Right atrium auricular region (tissue), 2 donors: ENCODE data around the gene PSMB4. TPM values are rescaled to one million over a fixed set of nuclear protein-coding genes. Genes with fewer than 3 reads are reported as not detected.

Experiments
- DNase-seq: peaks from one replicate; pipeline ENCODE4 v3.0.0-alpha.2; 2019; ENCODE audit warnings: low spot score
- H3K27ac ChIP-seq, 2 donors: fragments of 200-600 bp; sonication (generic); 1 replicate in 1 of 2; 2 replicates in 1 of 2; pipeline ENCODE4 v1.5.1; 2016 to 2019
- H3K27me3 ChIP-seq, 2 donors: fragments of 200-600 bp; sonication (generic); one replicate each; pipeline versions ENCODE4 v1.5.1 to v1.6.0; 2017 to 2019
- H3K36me3 ChIP-seq: fragments of 200-600 bp; sonication (generic); one replicate; pipeline ENCODE4 v1.5.1; 2016
- H3K4me1 ChIP-seq, 2 donors: fragments of 200-600 bp; sonication (generic); one replicate each; pipeline versions ENCODE4 v1.5.1 to v1.6.0; 2017 to 2019
- H3K4me3 ChIP-seq, 2 donors: fragments of 200-600 bp; sonication (generic); 1 replicate in 1 of 2; 2 replicates in 1 of 2; pipeline ENCODE4 v1.5.1; 2017 to 2019; ENCODE audit warnings: mild to moderate bottlenecking in 1 of 2, moderate library complexity in 1 of 2
- H3K9me3 ChIP-seq, 2 donors: fragments of 200-600 bp; sonication (generic); one replicate each; pipeline ENCODE4 v1.5.1; 2019
- CTCF ChIP-seq, 2 donors: fragments of 200-600 bp; sonication (generic); IDR thresholded peaks; one replicate each; pipeline ENCODE4 v1.5.1; 2019; ENCODE audit warnings: antibody characterized with exemption in 2 of 2
- total RNA-seq, 2 donors: library from RNA; depleted of rRNA; stranded (reverse); fragments of >200 nt; gene quantifications; one replicate each; pipeline ENCODE4 v1.1.0, GENCODE V29; 2016

The PSMB4 gene
- total RNA-seq, 2 donors from 2014 or later, result 179 to 204 TPM

DNA sequence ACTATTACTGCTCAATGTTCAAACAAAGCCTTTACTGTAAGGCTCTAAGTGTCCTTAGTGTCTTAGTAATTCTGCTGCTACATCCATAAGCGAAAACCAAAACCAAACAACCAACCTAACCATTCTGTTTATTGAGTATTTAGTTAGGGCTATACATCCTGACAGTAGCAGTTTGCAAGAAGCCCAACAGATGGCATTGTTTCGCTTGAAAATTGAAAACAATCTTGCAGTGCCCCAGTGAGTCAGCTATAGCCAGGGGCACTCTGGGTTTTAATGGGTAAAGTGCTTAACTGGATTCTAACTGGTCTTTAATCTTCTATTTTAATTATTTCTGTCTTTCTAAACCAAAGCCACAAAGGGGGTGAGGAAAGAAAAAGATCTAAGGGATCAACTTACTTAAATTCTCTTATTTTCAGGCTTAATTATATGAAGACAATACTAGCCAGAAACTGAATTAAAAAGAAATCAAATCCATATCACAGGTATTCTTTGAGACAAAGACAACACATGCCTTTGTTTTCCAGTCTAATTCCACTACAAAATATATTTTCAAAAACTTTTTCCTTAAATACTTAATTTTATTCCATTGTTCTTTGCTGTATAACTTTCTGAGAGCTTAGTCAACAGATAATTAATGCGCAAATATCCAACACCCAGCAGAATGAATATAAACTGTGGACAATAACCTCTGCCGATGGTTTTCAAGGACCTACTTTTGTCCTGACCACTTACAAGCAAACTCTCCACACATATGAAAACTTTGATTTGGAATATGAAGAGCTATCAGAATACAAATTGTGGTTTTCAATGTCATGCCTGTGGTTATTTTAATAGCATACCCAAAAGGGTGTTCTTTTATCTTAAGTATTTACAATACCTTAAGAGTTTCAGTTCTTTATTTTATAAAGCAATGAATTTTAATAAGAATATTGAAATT, 44.7 kb downstream of the PSMB4 start:
- Histone ChIP-seq H3K4me3 (no peak overlapping the region), H3K9me3 (no peaks in the 10 kb centered on the region), H3K27me3 (no peaks in the 10 kb centered on the region), H3K27ac (peak overlapping the region; percentile 11 to 20), H3K36me3 (no peaks in the 10 kb centered on the region), H3K4me1 (peaks cover 0 to 35% of the 10 kb centered on the region in 2 donors)
- peak; percentile 62 to 81 for TF ChIP-seq CTCF (IDR thresholded peaks at IDR 0.05)
- DNase-seq, result no peak

GRCh38 chr1:151444783-151445177, 45.4 kb downstream of the PSMB4 start:
- no peak for DNase-seq
- Histone ChIP-seq H3K27me3 (no peaks in the 10 kb centered on the region), H3K27ac (peak overlapping the region in 1 of 2 donors; percentile 20), H3K4me3 (no peak overlapping the region), H3K4me1 (peaks cover 0 to 35% of the 10 kb centered on the region in 2 donors), H3K36me3 (no peaks in the 10 kb centered on the region), H3K9me3 (no peaks in the 10 kb centered on the region)
- no peak for TF ChIP-seq CTCF (IDR thresholded peaks at IDR 0.05)

- Histone ChIP-seq H3K27me3 (no peaks in the 10 kb centered on the region), H3K4me1 (peaks cover 0 to 31% of the 10 kb centered on the region in 2 donors), H3K9me3 (no peaks in the 10 kb centered on the region), H3K36me3 (peaks cover 5% of the 10 kb centered on the region), H3K4me3 (no peak overlapping the region), H3K27ac (no peak overlapping the region)
- no peak for TF ChIP-seq CTCF (IDR thresholded peaks at IDR 0.05)
- DNase-seq, result no peak
Observed at GRCh38 chr1:151447696-151448095, 48.3 kb downstream of the PSMB4 start.

Other genes with a start within 250 kb of the PSMB4 start
- 1 to 10 TPM in 1 of 2 donors, under 1 TPM in 1; 0.56 to 4.8 TPM for gene TNFAIP8L2, start 242.9 kb upstream of the PSMB4 start, total RNA-seq
- gene LYSMD1, start 233.7 kb upstream of the PSMB4 start, total RNA-seq, result 10 to 100 TPM; 14.6 to 16.1 TPM
- gene SCNM1, start 233.4 kb upstream of the PSMB4 start, total RNA-seq, result 10 to 100 TPM; 14.4 to 14.7 TPM
- not detected for gene TMOD4, start 223.6 kb upstream of the PSMB4 start, total RNA-seq
- gene VPS72, start 209.4 kb upstream of the PSMB4 start, total RNA-seq, result 10 to 100 TPM; 23.4 to 32.1 TPM
- gene PIP5K1A, start 201.0 kb upstream of the PSMB4 start, total RNA-seq, result 10 to 100 TPM; 35.6 to 41.8 TPM
- 100 to 1,000 TPM; 109 to 157 TPM for gene PSMD4, start 144.8 kb upstream of the PSMB4 start, total RNA-seq
- 10 to 100 TPM; 12.9 to 26.3 TPM for gene ZNF687, start 117.3 kb upstream of the PSMB4 start, total RNA-seq
- 10 to 100 TPM; 46.5 to 61.8 TPM for gene PI4KB, start 72.2 kb upstream of the PSMB4 start, total RNA-seq
- 10 to 100 TPM; 17.9 to 20.2 TPM for gene RFX5, start 52.3 kb upstream of the PSMB4 start, total RNA-seq
- 10 to 100 TPM; 41.7 to 43.6 TPM for gene SELENBP1, start 26.9 kb upstream of the PSMB4 start, total RNA-seq
- gene POGZ, start 59.9 kb downstream of the PSMB4 start, total RNA-seq, result 10 to 100 TPM; 21.8 to 29.2 TPM
- gene CGN, start 111.8 kb downstream of the PSMB4 start, total RNA-seq, result 1 to 10 TPM; 3.3 to 5.4 TPM
- gene TUFT1, start 140.7 kb downstream of the PSMB4 start, total RNA-seq, result 1 to 10 TPM; 4.3 to 7.9 TPM
- gene SNX27, start 212.5 kb downstream of the PSMB4 start, total RNA-seq, result 10 to 100 TPM; 25.2 to 25.8 TPM